Ishikawa (cell line): ENCODE data around the gene CDKN2B-AS1.

ENCODE experiments used
- CEBPB ChIP-seq: IDR thresholded peaks from 2 replicates; pipeline ENCODE4 v1.6.1; 2012
- CREB1 ChIP-seq: IDR thresholded peaks from 2 replicates; pipeline ENCODE4 v1.6.1; 2012; ENCODE audit warnings: low read depth
- EGR1 ChIP-seq: IDR thresholded peaks from 2 replicates; pipeline ENCODE4 v1.6.1; 2012
- EP300 ChIP-seq: IDR thresholded peaks from 2 replicates; pipeline ENCODE4 v1.6.1; 2012; ENCODE audit warnings: borderline replicate concordance
- FOXM1 ChIP-seq: IDR thresholded peaks from 2 replicates; pipeline ENCODE4 v1.6.1; 2012; ENCODE audit warnings: low read depth, borderline replicate concordance
- NFIC ChIP-seq: IDR thresholded peaks from 2 replicates; pipeline ENCODE4 v1.6.1; 2012
- RAD21 ChIP-seq: IDR thresholded peaks from 2 replicates; pipeline ENCODE4 v1.6.1; 2012; ENCODE audit warnings: low read depth
- TAF1 ChIP-seq: IDR thresholded peaks from 2 replicates; pipeline ENCODE4 v1.6.1; 2012; ENCODE audit warnings: low read depth, mild to moderate bottlenecking
- TCF12 ChIP-seq: IDR thresholded peaks from 2 replicates; pipeline ENCODE4 v1.6.1; 2012; ENCODE audit warnings: low read depth
- TEAD4 ChIP-seq: IDR thresholded peaks from 2 replicates; pipeline ENCODE4 v1.6.1; 2012
- YY1 ChIP-seq: IDR thresholded peaks from 2 replicates; pipeline ENCODE4 v1.6.1; 2012; ENCODE audit warnings: low read depth
- ZBTB7A ChIP-seq: IDR thresholded peaks from 2 replicates; pipeline ENCODE4 v1.6.1; 2012; ENCODE audit warnings: low read depth
- TF ChIP-seq, protein P1 (sequence below): IDR thresholded peaks from 2 replicates; pipeline ENCODE4 v1.6.1; 2012
- TF ChIP-seq, protein P2 (sequence below): IDR thresholded peaks from 2 replicates; pipeline ENCODE4 v1.6.1; 2012
- TF ChIP-seq, protein P3 (sequence below): IDR thresholded peaks from 2 replicates; pipeline ENCODE4 v1.6.1; 2012; ENCODE audit warnings: low read depth, mild to moderate bottlenecking

Gene CDKN2B-AS1

DNA sequence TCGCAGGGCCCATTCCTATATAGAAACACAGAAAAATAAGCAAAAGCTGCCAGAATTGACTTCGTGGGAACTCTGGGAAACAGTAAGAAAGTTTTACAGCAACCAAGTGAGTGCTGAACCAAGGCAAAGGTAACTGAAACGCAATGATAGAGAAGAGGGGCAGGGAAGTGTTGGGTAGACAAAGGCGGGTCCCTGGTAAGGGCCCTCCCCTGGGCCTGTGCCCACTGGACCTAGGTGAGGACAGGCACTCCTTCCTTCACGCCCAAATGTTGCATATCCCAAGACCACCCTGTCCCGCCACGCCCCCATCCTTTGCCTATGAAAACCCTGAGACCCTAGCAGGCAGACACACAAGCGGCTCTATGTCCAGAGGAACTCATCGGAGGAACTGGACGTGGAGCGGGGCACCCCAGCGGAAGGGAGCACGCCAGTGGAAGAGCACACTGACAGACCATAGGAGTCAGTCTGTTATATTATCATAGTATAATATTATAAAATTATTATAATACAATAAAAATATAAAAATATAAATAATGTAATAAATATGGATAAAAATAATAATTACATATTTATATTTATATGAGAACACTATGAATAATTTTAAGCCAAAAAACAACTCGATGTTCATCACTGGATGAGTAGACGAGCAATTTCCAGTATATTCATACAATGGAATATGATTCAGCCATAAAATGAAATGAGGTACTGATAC, 28.3 kb upstream of the CDKN2B-AS1 start:
- TF ChIP-seq, protein P1, sequence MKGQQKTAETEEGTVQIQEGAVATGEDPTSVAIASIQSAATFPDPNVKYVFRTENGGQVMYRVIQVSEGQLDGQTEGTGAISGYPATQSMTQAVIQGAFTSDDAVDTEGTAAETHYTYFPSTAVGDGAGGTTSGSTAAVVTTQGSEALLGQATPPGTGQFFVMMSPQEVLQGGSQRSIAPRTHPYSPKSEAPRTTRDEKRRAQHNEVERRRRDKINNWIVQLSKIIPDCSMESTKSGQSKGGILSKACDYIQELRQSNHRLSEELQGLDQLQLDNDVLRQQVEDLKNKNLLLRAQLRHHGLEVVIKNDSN = no peak
- TF ChIP-seq YY1 (no peak), TCF12 (no peak), CREB1 (no peak), CEBPB (no peak), EP300 (no peak), NFIC (no peak), FOXM1 (no peak), RAD21 (no peak), EGR1 (no peak), ZBTB7A (no peak), TEAD4 (no peak), TAF1 (no peak)
- TF ChIP-seq, protein P2, sequence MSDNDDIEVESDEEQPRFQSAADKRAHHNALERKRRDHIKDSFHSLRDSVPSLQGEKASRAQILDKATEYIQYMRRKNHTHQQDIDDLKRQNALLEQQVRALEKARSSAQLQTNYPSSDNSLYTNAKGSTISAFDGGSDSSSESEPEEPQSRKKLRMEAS = no peak
- TF ChIP-seq, protein P3, sequence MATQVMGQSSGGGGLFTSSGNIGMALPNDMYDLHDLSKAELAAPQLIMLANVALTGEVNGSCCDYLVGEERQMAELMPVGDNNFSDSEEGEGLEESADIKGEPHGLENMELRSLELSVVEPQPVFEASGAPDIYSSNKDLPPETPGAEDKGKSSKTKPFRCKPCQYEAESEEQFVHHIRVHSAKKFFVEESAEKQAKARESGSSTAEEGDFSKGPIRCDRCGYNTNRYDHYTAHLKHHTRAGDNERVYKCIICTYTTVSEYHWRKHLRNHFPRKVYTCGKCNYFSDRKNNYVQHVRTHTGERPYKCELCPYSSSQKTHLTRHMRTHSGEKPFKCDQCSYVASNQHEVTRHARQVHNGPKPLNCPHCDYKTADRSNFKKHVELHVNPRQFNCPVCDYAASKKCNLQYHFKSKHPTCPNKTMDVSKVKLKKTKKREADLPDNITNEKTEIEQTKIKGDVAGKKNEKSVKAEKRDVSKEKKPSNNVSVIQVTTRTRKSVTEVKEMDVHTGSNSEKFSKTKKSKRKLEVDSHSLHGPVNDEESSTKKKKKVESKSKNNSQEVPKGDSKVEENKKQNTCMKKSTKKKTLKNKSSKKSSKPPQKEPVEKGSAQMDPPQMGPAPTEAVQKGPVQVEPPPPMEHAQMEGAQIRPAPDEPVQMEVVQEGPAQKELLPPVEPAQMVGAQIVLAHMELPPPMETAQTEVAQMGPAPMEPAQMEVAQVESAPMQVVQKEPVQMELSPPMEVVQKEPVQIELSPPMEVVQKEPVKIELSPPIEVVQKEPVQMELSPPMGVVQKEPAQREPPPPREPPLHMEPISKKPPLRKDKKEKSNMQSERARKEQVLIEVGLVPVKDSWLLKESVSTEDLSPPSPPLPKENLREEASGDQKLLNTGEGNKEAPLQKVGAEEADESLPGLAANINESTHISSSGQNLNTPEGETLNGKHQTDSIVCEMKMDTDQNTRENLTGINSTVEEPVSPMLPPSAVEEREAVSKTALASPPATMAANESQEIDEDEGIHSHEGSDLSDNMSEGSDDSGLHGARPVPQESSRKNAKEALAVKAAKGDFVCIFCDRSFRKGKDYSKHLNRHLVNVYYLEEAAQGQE = no peak

DNA sequence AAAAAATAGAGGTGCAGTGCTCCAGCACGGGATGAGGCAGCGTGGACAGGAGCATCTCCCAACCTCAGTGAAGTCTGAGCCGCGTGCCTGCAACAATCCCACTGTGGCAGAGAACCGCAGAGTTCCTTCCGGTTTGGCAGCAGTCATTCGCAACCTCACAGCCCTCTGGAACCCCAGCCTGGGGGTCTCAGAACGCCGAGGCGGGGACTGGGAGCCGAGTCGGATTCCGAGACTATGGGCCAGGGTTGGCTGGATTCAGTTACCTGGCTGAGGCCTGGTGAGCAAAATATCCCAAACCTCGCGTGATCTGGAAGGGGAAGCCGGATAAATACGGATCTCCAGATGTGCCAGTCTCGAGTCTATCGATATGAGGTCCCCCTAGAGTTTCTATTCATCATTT, 27.4 kb upstream of the CDKN2B-AS1 start:
- TF ChIP-seq, protein P2 = no peak
- TF ChIP-seq RAD21 = no peak
- TF ChIP-seq, protein P1 = no peak

DNA sequence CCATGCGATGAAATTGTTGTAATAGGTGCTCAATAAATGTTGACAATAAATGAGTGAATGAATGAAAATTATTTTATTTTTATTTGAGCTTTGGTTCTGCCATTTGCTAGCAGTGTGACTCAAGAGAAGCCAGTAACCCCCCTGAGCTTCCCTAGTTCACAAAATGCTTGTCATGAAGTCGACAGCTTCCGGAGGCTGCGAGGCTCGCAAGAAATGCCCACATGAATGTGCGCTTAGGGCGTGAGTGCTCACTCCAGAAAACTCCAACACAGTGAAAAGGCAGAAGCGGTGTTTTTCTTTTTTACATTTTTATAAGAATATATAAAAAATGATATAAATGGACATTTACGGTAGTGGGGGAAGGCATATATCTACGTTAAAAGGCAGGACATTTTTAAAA, 26.9 kb upstream of the CDKN2B-AS1 start:
- no peak for TF ChIP-seq TCF12

DNA sequence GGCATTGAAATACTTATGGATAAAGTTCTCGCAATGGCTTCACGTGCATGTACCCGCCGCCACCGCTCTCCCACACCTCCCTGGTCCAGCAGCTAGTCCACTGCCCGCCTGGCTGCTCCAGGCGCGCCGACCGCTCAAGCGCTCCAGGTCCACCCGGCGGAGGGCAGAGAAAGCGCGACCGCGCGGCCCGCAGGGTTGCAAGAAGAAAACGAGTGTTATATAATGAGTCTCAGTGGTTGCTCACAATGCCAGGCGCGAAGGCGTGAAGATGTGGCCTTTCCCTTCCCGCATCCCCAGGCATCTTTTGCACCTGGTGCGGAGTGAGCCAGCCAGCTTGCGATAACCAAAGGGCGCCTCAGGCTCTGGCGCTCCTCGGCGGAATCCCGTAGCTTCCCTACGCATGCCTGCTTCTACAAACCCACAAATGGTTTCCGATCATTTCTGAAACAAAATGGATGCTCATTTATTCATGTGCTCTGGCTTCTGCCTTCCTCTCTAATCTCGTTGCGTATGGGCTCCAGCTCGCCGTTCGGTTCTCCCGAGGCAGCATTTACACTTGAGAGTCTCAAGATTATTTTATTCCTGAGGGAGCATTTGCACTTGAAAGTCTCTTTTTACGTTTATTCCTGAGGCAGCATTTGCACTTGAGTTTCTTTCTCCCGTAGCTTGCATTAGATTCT, 26.1 kb upstream of the CDKN2B-AS1 start:
- no peak for TF ChIP-seq EGR1
- TF ChIP-seq CEBPB = no peak
- TF ChIP-seq TAF1 = no peak
- no peak for TF ChIP-seq TCF12
- TF ChIP-seq ZBTB7A = no peak
- TF ChIP-seq EP300 = no peak
- TF ChIP-seq FOXM1 = no peak
- TF ChIP-seq, protein P3 = no peak
- TF ChIP-seq, protein P1 = no peak
- no peak for TF ChIP-seq YY1
- TF ChIP-seq TEAD4 = no peak
- no peak for TF ChIP-seq CREB1
- no peak for TF ChIP-seq NFIC
- TF ChIP-seq, protein P2 = no peak
- TF ChIP-seq RAD21 = no peak

DNA sequence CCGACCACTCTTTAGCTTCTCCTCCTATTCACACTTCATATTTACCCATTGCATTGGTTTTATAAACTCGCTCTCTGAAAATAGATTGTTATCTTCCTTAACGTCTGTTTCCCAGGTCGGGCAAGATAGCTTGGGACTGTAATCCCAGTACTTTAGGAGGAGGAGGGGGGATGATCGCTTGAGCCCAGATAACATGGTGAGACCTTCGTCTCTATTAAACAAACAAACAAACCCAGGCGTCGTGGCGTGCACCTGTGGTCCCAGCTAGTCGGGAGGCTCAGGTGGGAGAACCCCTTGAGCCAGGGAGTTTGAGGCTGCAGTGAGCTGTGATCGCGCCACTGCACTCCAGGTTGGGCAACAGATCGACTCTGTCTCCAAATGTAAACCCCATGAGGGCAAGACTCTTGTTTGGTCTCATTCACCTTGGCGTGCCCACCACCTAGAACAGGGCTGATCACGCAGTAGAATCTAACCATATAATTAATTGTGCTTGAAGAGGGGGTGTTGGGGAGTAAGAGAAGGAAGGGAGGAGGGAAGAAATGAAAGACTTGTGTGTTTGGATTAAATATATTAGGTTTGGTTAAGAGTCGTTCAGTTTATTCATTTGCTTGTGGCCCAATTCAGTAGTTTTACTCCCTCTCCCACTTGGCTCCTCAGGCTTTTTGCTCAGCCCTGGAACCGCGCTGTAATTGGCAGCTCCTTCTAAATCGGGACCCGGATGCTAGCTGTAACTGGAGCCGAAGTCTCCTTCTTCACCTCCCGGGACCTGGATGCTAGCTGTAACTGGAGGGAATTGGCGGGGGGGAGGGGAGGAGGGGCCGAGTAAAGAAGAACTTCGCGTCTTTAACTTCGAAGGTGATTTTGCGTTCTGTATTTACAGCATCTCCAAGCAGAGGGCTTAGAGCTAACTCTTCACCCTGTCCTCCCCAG, 25.3 kb upstream of the CDKN2B-AS1 start:
- no peak for TF ChIP-seq NFIC
- TF ChIP-seq EP300 = no peak
- TF ChIP-seq, protein P3 = no peak
- no peak for TF ChIP-seq ZBTB7A
- TF ChIP-seq TAF1 = no peak
- no peak for TF ChIP-seq FOXM1
- no peak for TF ChIP-seq YY1
- TF ChIP-seq, protein P1 = no peak
- TF ChIP-seq CREB1 = no peak
- TF ChIP-seq, protein P2 = no peak
- no peak for TF ChIP-seq CEBPB
- no peak for TF ChIP-seq EGR1
- TF ChIP-seq TEAD4 = no peak
- TF ChIP-seq RAD21 = no peak
- TF ChIP-seq TCF12 = no peak
